ENCODE data around the gene ZAP70. TPM values are rescaled to one million over a fixed set of nuclear protein-coding genes. Genes with fewer than 3 reads are reported as not detected.

ZAP70 gene
- total and polyA plus RNA-seq, 2 donors (not counting 3 experiments of a cell fraction or from before 2014, with no cell fraction given): 0.14 TPM; not detected in 1

- Histone ChIP-seq H3K9ac (replicated peaks; ENCODE audit: extremely low read depth, insufficient read depth, low read length) (no peak overlapping the region), H3K4me2 (ENCODE audit: insufficient read depth, low read length) (no peak overlapping the region), H3K79me2 (ENCODE audit: control insufficient read depth, insufficient read depth, low read length) (no peaks in the 10 kb centered on the region), H3K27me3 (ENCODE audit: control insufficient read depth in 2 of 2, insufficient read depth in 2 of 2, low read length in 2 of 2) (no peaks in the 10 kb centered on the region), H3K4me3 (replicated peaks in 1 of 3; ENCODE audit: insufficient read depth in 1 of 3, low read depth in 1 of 3, low read length in 3 of 3) (no peak overlapping the region), H4K20me1 (replicated peaks; ENCODE audit: control insufficient read depth, extremely low read depth, insufficient read depth, low read length) (no peaks in the 10 kb centered on the region), H3K4me1 (ENCODE audit: control insufficient read depth, extremely low read depth, insufficient read depth, low read length) (no peaks in the 10 kb centered on the region), H3K9me3 (replicated peaks; ENCODE audit: control insufficient read depth, insufficient read depth, low read length) (no peaks in the 10 kb centered on the region), H3K27ac (ENCODE audit: insufficient read depth, low read depth, low read length) (no peak overlapping the region), H3K9me1 (replicated peaks; ENCODE audit: control insufficient read depth, extremely low read depth, insufficient read depth, low read length) (no peaks in the 10 kb centered on the region), H2AFZ (ENCODE audit: low read depth, low read length) (no peak overlapping the region), H3K36me3 (ENCODE audit: control insufficient read depth in 2 of 2, extremely low read depth in 1 of 2, insufficient read depth in 2 of 2, low read length in 2 of 2) (peaks cover 0 to 4% of the 10 kb centered on the region in 2 experiments)
- dilution Hi-C loops (cut with MboI; ENCODE audit: extremely low pct_ligation_motif_present, low sequenced_read_pairs) (no loop called here), intact Hi-C loops (cut with micrococcal nuclease) (no loop called here)
- TF ChIP-seq POLR2AphosphoS5 (IDR thresholded peaks at IDR 0.05; ENCODE audit: insufficient read depth, low read depth, low read length): no peak
- TF ChIP-seq JUN (IDR thresholded peaks at IDR 0.05; ENCODE audit: borderline replicate concordance, insufficient read depth, insufficient read length, low read depth): no peak
- TF ChIP-seq GATA2 (IDR thresholded peaks at IDR 0.05; ENCODE audit: insufficient read depth, insufficient read length, low read depth, low read length): no peak
- no peak for TF ChIP-seq EZH2 (IDR thresholded peaks at IDR 0.05; ENCODE audit: borderline replicate concordance, low read depth, low read length, severe bottlenecking)
- no peak for TF ChIP-seq CTCF (IDR thresholded peaks at IDR 0.05; ENCODE audit: extremely low read depth in 1 of 2, insufficient read depth in 1 of 2, low read depth in 1 of 2, low read length in 2 of 2)
- TF ChIP-seq FOS (IDR thresholded peaks at IDR 0.05; ENCODE audit: borderline replicate concordance, insufficient read depth, low read length): no peak
- TF ChIP-seq, protein P1, sequence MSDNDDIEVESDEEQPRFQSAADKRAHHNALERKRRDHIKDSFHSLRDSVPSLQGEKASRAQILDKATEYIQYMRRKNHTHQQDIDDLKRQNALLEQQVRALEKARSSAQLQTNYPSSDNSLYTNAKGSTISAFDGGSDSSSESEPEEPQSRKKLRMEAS (IDR thresholded peaks at IDR 0.05; ENCODE audit: insufficient read depth, insufficient read length): no peak
- no peak for TF ChIP-seq POLR2A (IDR thresholded peaks at IDR 0.05; ENCODE audit: low read depth, low read length)
- no peak for TF ChIP-seq MYC (IDR thresholded peaks at IDR 0.05; ENCODE audit: low read depth, low read length)
- no peak for DNase-seq (ENCODE audit: low read depth, low spot score)
- BruUV-seq (replicated peaks): no TSS peak
- POLR2A ChIA-PET: no interaction called here
- CTCF ChIA-PET: no interaction called here
- FAIRE-seq: no peak
Observed at GRCh38 chr2:97788986-97789644, 75.7 kb downstream of the ZAP70 start.

Small RNAs within 50 kb of the gene (small RNA-seq; reads per million reads assigned to genes)
- 0.66 reads per million for gene RNU4-8P (ENCODE audit: insufficient read depth, insufficient read length, low read depth, low replicate concordance)

Other genes with a start within 250 kb of the ZAP70 start
- gene ANKRD36B, start 123.7 kb upstream of the ZAP70 start, total RNA-seq: 47.0 and 79.8 TPM in 2 replicates
- gene ANKRD36B, start 123.7 kb upstream of the ZAP70 start, polyA plus RNA-seq: 9.8 and 10.9 TPM in 2 replicates
- 159 and 167 TPM in 2 replicates for gene COX5B, start 67.5 kb upstream of the ZAP70 start, total RNA-seq
- 292 and 329 TPM in 2 replicates for gene COX5B, start 67.5 kb upstream of the ZAP70 start, polyA plus RNA-seq
- gene ACTR1B, start 49.5 kb upstream of the ZAP70 start, total RNA-seq: 49.8 and 50.2 TPM in 2 replicates
- gene ACTR1B, start 49.5 kb upstream of the ZAP70 start, polyA plus RNA-seq: 60.9 and 68.4 TPM in 2 replicates
- gene C2orf92, start 43.9 kb upstream of the ZAP70 start, total RNA-seq: 4.2 and 7.9 TPM in 2 replicates
- gene C2orf92, start 43.9 kb upstream of the ZAP70 start, polyA plus RNA-seq: 1.8 and 2.7 TPM in 2 replicates